HT1080 (cell line): ENCODE results near the gene SIRPD. TPM values are rescaled to one million over a fixed set of nuclear protein-coding genes. Genes with fewer than 3 reads are reported as not detected.
"Not testable (repeated sequence)": the region's sequence is repeated elsewhere in the genome, so short reads cannot be mapped to it uniquely, and the experiment has no call there.

Source experiments
- DNase-seq: peaks from one replicate; pipeline ENCODE4 v3.0.0-alpha.2; 2015; ENCODE audit warnings: low read depth
- polyA plus RNA-seq, 2 experiments: library from polyadenylated mRNA; depleted of rRNA; stranded (reverse); fragments of >200 nt; gene quantifications; 2 replicates each; pipeline ENCODE4 v1.2.3, GENCODE V29; 2015
- total RNA-seq: library from RNA; depleted of rRNA; stranded (reverse); fragments of >200 nt; shearing (Covaris generic); gene quantifications from 2 replicates; pipeline ENCODE4 v1.2.3, GENCODE V29; 2014; rRNA removed

The SIRPD gene
- not detected in 2 replicates for total RNA-seq
- 0.28 and 0.34 TPM in 2 replicates for polyA plus RNA-seq (2015; cell fraction: cytosol; rRNA removed)
- 0.16 TPM in 1 of 2 replicates, not detected in the other for polyA plus RNA-seq (2015; cell fraction: nucleus; rRNA removed)

GRCh38 chr20:1557605-1558004, at the start of gene SIRPD:
Gene SIRPD, minus strand, starts transcription at chr20:1557705. Its CDS starts 52 bp downstream, at chr20:1557653.
- DNase-seq: no peak

- DNase-seq: no peak
Measured at GRCh38 chr20:1600736-1601135, 43.2 kb upstream of the SIRPD start.

- no peak for DNase-seq
Measured at GRCh38 chr20:1595333-1595732, 37.8 kb upstream of the SIRPD start.

DNA sequence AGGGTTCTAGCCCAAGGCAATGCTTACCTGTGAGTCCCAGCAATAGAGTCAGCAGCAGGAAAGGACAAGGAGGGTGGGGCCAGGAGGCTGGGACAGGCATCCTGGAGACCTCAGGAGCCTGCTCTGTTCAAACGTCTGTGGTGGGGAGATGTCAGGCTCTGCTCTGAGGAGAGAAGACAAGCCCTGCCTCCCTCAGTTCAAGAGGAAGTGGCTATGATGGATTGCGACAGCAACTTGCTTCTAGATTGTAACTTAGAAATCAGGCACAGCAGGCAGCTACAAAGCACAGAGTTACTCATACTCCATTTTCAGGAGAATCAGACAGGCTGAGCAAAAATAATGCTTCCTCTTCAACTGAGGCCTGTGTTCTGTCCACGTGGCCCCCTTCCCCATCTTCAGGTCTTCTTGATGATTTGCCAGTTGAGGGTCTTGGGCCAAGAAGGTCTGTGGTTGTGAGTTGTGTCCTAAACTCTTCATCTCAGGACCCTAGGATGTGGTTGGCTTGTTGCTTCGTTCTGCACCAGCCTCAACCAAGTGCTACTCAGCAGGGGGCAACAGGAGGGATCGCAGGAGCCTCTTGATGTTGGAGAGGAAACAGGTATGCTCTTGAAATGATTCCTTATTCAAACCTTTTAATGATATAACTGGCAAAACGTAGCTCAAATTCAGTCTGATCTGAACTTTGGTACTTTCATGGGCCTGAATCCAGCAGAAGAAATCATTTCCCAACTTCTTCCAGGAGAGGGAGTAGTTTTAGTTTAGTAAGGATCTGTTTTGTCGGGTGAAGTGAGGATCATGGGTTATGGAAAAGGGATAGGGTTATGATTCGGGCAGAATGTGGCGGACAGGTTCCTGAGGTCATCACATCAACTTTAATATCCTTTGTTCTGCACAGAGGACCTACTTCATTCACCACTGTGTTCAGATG, 31.3 kb upstream of the SIRPD start:
- DNase-seq: no peak

DNA sequence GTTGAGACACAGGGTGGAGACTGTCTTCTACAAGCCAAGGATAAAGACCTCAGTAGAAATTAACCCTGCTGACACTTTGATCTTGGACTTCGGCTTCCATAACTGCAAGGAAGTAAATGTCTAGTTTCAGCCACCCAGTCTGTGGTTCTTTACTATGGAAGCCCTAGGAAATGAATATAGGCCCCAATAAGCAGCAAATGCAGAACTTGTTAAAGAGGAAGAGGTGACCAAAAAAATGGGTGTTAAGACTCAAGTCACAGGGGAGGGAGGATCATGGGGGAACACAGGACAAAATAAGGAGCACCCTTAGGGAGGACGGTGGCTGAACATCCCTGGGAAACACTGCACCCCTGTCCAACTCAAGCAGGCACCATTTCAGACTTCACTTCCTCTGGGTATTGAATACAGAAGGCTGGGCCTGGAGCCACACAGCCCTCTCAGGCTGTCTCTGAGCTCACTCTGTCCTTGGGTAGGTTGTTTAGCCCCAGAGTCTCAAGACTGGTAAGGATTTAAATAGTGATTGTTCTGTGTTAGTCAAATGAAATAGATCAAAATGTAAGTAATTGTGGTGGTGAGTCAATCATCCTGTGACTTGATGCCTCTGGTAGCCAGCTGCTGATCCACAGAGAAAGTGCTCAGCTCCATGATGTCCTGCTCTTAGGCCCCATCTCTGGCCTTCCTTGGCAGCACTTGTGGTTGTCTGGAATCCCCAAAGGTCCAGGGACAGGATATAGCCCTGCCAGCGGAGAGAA, 30.5 kb upstream of the SIRPD start:
- no peak for DNase-seq

- DNase-seq: no peak
Measured at GRCh38 chr20:1579488-1579887, 22.0 kb upstream of the SIRPD start.

DNA sequence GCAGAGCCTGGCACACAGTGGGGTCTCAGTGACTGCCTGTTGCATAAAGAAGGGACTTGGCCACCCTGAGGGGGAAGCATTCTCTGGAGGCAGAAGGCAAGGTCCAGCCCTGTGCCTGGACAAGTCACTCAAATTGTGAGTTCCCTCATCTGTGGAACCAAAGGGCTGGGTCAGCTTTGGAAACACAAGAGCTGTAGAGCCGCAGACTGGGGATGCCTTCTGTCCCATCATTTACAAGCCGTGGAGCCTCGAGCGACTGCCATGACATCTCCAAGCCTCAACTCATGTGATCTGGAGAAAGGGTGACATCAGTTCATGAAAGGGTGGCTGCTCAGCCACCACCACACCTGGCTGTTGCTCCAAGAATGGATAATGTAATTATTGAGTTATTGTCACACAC, 20.4 kb upstream of the SIRPD start:
- DNase-seq: no peak

GRCh38 chr20:1577313-1577712, 19.8 kb upstream of the SIRPD start:
- DNase-seq: not testable (repeated sequence)

GRCh38 chr20:1576641-1577040, 19.1 kb upstream of the SIRPD start:
- DNase-seq: no peak

DNA sequence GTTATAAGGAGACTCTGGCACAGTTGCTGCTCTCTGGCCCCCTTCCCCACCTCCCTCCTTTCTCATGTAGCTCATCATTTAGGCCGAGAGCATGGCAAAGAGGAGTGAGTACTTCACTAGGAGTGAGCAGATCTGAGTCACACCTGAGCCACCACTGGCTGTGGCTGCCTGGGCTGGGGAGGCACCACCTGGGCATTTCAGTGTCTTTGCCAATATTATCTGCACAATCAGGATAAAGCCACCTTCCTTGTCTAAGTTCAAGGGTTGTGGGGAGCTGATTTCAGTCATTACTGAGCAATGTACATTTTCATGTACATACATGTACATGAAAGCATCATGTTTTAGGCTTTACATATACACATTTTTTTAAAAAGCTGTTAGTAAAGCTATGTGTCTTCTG, 18.5 kb upstream of the SIRPD start:
- DNase-seq: peak; percentile 2

GRCh38 chr20:1571583-1571982, 14.1 kb upstream of the SIRPD start:
- DNase-seq: not testable (repeated sequence)

DNA sequence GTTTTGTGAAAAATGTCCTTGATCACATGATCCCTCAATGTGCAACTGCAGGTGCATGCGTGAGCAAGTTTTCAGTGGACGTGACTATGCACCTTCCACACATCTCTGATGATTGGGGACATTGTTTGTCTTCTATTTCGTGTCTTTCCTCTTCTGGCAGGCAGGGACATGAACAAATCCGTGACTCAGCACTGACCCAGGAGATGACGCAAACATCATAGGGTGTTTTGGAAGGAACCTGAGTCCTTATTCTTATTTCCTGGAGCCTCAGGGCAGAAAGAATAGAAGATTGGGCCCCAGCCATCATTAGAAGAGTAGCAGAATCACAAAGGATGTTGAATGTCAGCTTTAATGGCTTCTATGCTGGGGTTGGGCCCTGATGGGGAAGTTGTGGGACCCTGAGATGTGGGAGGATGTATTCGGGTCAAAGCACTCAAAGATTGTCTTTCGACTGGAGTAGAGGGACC, 11.9 kb upstream of the SIRPD start:
- DNase-seq: peak; percentile 79

DNA sequence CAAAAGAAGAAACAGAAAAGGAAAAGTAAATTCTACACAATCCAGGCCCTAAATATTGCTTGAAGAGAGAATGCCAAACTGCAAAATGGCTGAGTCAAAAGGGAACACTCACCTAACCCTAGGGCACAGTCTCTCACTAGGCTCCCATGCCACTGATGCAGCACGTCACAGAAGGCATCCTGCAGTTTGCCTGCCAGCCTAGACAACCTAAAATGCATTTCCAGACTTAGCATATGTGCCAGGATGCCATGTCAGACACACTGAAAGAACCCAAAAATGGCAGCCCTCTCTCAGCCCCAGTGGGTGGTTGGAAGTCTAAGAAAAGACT, 10.6 kb upstream of the SIRPD start:
- DNase-seq: no peak

DNA sequence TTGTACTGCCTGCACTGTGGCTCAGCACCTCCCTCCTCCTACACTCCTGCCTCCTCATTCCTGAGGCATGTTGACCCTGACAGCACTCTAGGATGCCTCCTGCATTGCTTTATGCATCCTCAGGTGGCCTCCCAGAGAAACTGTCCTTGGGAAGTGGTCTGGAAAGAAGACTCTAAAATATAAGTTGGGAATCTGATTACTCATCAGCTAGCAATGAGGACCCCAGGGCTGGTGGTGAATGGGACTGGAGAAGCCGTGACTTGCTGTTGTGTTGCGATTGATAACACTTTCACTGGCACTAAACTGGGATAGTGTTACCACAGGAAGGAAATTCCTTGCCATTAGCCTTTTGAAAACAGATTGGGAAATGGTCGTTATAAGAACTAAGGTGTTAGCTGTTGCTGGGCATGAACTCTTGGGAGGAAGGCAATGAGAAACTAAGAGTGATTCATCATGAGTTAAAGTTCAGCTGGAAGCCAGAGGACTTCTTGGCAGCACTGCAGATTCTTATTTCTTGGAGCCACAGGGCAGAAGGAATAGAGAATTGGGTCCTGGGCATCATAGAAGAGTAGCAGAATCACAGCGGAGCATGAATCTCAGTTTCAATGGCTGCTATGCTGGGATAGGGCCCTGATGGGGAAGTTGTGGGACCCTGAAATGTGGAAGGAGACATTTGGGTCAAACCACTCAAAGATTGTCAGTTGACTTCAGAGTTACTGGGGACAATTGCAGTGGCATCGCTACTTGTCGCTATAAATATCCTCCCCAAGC, 10.1 kb upstream of the SIRPD start:
- peak; percentile 97 for DNase-seq

DNA sequence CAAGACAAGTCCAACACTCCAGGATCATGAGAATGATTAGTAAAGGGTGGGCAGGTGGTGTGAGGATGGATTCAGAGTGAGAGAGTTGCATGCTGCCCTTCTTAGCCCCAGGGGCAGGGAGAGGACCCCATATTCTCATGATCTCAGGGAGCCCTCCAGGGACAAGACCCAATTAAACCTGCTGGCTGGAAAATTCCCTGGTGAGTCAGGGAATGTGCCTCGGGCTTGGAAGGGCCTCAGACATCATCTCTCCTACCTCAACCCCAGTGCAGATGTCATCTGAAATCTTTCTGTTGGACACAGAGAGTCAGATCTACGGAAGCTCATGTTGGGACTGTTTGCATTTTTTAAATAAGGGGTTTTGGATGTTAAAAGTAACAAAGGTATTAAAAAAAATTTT, 9.2 kb upstream of the SIRPD start:
- peak; percentile 7 for DNase-seq

DNA sequence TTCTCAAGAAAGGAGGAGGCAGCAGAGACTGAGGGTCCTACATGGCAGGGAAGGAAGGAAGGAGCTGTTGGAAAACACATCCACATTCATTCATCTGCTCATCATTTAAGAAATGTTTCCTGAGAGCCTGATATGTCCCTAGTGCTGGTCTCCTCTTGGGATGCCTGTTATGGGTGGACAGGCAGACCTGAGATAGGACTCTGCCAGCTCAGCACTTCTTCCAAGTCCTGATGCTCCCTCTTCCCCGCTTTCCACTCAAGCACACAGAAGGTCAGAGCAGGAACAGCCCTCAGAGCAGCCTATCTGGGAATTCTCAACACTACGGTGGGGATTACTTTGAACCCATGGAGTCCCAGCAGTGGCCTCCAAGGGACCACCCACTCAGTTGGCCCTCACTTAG, 8.0 kb upstream of the SIRPD start:
- DNase-seq: peak; percentile 0

DNA sequence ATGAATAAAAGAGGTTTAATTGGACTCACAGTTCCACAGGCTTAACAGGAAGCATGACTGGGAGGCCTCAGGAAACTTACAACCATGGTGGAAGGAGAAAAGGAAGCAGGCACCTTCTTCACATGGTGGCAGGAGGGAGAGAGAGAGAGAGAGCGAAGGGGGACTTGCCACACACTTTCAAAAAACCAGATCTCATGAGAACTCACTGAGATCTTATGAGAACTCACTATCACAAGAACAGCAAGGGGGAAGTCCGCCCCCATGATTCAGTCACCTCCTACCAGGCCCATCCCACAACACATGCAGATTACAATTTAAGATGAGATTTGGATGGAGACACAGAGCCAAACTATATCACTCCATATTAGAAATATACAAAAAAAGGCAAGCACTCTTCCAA, 6.1 kb upstream of the SIRPD start:
- peak; percentile 0 for DNase-seq

GRCh38 chr20:1562622-1563021, 5.1 kb upstream of the SIRPD start:
- DNase-seq: no peak

DNA sequence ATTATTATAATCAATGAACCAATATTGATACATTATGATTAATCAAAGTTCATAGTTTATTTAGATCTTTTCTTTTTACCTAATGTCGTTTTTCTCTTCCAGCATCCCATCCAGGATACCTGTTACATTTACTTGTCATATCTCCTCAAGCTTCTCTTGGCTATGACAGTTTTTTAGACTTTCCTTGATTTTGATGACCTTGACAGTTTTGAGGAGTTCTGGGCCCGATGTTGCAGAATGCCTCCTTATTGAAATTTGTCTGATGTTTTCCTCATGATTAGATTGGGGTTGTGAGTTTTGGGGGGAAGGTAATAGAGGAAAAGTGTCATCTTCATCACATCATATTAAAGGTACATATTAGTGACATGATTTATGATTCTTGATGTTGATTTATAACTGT, 3.8 kb upstream of the SIRPD start:
- no peak for DNase-seq

DNA sequence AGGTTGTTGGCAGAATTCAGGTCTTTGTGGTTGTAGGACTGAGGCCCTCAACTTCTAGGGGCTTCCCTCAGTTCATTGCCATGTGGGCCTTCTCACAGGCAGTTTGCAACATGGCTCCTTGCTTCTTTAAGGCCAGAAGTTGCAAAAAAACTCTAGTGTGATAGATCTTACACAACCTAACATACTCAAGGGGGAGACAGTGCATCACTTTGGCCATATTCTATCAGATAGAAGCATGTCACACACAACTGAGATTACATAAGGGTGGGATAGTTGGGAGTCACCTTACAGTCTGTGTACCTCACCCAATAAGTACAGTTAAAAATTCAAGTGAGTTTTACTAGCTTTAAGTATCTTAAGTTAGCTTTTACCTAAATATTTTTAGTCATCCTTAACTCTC, 1.6 kb downstream of the SIRPD start:
- no peak for DNase-seq

DNA sequence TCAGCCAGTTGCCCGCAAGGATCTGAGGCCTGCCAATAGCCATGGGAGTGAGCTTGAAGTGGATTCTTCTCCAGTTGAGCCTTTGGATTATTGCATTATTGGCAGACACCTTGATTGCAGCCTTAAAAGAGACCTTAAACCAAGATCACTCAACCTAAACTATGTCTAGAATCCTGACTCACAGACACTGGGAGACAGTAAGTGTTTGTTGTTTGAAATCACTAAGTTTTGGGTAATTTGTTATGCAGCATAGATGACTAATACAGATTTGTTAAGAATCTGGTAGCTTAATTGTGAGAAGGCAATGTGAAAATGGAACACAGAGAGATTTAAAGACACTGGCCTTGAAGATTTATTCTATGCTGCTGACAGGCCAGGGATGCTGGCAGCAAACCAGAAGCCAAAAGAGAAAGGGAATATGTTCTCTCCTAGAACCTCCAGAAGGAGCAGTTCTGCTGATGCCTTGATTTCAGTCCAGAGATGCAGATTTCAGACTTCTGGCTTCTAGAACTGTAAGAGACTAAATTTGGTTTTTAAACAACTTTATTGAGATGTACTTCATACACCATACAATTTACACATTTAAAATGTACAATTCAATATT, 17.6 kb downstream of the SIRPD start:
- DNase-seq: no peak
